NOMO-1 (cell line): ENCODE data around the gene ASPN.

Experiments used
- DNase-seq, 2 experiments: peaks; one replicate each; lab custom pipeline; 2025; ENCODE audit not compliant: unreplicated experiment in 2 of 2; lab: John Stamatoyannopoulos, UW

ASPN gene

DNA sequence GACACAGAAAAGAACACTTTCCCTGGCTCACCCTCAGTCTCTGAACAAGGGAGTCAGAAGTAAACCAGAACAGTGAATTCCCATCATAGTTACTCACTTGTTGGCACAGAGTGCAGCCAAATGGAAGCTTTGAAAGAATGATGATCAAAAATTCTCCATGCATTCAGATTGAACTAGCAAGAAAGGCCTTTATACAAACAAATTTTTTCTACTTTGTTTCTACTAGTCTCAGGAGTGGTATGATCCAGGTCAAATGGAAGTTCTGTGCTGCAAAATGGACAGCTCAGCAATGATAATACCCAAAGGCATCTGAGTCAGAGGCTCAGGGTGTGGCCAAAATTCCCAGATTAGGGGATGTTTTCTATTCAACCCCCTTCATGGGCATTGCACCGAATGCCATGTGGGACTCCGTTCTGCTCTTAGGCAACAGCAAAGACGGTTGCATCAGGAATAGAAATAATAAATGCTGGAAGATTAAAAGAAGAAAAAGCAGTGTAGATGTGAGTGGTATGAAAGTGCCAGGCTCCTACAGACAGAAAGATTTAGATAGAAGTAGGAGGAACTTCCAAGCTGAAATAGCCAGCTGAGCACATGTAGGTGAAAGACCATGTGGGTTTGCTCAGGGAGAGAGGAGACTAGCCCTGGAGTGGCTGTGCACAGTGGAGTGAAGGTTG lies 24.0 kb upstream of the ASPN start:
- no peak for DNase-seq

DNA sequence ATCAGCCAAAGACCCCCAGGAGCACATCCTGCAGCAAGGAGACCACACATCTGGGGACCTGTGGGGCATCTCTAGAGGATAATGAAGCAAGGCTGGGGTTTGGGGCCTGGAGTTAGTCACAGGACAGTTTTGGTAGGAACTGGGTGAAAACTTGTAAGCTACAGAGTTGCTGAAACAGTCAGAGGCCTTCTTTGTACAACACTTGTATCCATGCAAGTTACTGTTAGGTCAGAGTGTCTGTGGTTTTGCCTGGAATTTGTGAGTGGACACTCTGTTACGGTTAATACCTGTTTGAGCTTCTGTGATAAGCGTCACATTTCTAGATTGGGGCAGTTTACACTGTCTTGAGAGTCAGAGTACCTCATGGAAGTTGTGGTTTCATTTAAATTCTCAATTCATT lies 22.6 kb upstream of the ASPN start:
- DNase-seq: no peak

DNA sequence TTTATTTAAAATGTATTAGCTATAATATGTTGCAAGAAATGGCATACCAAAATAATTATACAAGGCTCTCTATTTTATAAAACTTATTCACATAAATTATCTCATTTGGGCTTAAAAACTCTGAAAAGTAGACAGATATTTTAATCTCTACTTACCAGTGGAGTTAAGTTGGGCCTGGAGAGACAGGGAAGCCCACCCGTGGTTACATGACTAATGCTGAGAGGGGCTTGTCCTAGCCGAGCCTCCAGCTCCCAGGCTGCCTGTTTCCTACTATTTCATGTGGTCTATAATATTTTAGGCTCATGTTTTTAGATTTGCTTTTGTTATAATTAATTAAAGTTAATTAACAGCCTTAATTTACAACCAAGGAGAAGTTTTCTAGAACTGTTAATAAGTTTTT lies 20.9 kb upstream of the ASPN start:
- no peak for DNase-seq

DNA sequence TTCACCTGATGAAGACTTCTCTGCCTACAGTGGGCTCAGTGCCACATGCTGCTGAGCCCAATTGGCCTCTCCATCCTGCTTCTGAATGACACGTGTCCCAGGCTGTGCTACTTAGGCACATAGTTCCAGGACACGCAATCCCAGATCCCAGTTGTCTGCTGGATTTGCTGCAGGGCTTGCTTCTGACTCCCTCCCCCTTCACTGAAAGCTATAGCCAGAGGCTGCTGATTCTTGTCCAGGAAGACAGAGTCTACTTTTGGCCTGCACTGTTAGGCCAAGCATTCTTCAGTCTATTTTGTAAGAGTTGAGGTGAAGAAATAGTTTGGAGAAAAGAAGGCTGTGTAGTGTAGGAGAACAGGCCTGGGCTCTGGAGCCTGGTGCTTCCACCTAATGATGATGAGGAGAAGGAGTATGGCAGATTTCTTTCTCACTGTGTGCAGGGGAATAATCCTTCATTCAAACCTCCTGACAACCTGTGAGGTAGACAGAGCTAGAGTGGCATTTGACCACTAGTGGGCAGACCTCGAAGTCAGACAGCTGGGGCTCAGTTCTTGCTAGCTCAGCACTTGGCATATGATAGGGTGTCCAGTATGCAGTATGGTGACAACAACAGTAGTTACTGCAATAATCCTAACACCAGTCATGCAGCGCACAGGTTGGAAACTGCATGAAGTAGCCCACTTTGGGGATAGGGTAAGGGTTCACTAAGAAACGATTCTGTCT lies 19.5 kb upstream of the ASPN start:
- no peak for DNase-seq

DNA sequence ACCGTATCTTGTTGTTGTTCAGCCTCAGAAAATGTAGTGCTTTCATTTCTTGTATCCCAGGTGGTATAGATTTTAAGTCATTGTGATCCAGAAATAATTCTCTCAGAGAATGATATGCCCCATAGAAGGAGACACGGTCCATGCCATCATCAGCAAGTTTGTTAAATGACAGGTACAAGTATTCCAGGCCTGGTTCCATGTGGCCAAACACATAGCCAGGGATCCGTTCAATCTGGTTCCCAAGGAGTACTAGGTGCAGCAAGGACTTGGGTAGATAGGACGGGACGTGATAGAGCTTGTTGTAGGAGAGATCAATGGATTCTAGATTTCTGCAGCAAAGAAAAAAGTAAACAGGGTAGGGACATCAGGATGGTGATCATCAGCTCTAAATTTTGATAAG lies 18.4 kb upstream of the ASPN start:
- no peak for DNase-seq

DNA sequence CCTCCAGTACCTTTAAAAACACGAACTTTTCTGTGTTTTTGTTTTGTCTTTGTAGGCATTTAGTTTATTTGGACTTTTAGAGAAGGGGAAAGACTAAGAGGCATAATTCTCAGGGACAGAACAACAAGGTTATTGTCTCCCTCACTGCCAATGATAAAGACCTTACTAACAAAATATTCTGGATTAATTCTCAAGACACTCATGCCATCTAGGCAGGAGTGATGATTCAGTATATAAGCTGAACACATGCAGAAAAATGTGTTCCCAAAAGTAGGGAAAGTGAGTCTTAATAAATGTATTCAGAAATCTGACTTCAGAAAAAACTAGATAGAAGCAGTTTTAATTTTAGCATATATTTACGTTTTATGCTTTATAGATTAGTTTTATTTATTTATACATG lies 17.4 kb upstream of the ASPN start:
- DNase-seq: no peak

DNA sequence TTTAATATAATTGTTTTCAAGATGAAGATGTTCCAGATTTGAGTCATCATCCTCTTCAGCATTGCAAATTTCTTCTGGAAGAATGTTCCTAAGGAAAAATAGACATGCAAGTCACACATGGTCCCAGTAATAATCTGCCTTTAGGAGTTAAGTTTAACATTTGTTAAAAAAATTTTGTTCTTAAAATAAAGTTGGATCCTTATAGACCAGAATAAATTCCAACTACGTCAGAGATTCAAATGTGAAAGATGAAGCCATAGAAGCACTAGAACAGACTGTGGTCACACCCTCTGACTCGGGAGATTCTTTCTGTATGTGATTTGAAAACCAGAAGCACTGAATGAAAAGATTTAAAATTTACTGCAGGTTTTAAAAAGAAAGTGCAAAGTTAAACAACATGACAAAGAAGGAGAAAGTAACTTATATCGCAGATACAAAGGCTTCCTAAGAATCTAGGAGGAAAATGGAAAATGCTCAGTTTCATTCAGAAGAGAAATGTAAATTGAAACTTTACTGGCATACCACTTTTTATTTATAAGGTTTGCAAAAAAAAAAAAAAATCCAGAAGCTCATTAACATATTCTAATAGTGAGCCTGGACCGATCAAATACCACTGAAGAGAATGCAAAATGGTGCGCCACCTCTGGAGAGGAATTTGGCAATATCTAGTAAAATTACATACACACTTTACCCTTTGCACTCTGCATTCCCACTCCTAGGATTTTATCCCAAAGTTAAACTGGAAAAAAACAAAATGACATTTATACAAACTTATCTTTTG lies 14.3 kb upstream of the ASPN start:
- no peak for DNase-seq

DNA sequence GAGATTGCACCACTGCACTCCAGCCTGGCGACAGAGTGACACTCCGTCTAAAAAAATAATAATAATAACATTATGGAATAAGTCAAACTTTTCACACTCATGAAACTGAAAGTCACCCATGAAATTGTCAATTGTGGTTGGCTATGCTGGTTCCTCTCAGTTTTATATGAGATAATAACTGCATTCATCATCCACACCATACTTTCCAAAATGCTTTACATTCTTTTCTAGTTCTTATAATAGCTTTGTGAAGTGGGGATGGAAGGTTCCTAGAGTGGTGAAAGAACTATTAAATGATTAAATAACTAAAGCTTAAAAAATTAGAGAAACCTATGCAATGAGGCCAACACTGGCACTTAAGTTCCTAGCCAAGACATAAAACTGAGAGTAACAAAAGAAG lies 12.6 kb upstream of the ASPN start:
- DNase-seq: no peak

DNA sequence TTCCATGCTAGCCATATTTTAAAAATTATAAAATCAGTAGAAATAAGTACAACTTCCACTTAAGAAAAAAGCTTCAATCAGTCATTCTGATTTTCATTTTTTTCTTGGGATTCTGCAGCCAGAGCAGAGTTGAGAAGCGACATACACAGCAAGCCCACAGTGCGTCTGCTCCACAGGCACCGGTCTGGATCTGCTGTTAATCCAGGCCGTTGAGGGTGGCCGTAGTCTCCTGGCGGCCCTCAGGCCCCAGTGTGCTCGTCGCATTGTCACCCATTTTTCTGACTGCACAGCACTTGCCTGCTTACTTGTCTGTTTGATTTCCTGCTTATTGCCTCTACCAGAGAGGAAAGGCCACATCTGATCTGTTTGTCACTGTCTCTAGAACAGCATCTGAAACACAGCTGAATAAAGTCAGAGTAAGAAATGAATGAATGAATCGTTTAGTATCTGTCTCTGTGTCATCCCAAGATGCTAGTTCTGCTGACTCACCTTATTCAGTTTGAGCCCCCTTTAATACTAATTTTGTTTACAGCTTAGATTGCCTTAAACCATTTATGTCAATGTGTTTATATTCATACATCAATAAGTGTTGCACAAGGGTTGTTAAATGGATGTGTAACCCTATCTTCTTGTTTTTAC lies 11.6 kb upstream of the ASPN start:
- no peak for DNase-seq

DNA sequence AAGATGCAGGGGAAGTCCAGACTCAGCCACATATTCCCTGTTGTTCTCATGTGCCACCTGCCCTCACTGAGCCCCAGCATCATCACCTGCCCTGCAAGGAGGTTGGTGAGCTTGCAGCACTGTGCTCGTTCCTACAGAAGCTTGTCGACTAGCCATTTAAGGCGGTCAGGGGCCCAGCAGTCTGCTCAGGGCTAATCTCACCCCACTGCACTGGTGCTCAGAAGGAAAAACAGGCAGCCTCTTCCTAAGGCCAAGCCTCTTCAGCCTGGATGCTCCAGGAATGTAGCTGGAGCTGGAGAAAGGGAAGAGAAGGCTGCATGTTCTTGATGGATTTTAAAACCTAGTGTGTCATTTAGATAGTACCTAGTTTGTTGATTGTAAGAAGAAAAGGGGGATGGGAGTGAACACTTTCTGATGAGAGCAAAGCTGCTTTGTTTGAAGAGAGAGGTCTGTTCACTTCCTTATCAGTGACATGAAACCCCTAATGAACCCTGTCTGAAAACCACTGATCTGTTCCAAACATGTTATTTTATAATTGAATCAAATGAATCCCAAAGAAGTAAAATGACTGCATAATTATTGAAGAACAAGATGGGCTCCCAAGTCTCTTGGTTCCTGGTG lies 10.6 kb upstream of the ASPN start:
- no peak for DNase-seq

DNA sequence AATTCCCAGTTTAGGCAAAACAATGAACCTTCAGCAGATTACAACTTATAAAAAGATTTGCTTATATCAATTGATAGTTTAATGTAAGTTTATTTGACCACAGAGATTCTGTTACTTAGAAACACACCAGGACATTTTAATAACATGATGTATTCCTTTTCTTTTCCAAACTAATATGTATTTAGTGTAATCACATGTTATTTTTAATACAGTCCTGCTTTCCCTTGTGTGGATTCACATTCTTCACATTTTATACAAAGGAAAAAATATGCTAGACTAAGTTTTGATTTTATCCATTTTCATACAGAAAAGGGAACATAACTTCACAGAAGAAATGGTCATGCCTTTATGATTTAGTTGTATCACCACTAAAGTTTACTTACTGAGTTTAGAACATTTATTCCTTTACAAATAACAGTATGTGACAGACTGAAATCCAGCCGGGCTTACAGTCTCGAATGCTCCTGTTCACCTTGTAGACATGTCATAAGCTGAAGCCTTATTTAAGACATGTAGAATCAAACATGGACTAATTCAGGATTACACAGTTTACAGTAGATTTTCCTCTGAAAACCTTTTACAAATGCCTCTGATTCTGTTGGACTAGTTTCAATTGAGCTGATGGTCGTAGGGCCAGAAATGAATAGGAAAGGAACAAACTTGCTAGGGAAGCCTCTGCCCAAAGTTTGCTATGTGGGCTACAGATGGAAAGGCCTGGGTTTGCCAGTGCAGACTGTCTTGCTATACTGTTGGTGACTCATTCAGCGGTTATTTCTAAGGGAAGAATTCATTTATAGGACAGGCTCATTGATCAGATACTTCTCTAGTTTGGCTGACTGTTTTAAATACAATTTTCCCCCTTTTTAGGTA lies 6.6 kb upstream of the ASPN start:
- peak in 1 of 2 experiments; percentile 8 for DNase-seq

DNA sequence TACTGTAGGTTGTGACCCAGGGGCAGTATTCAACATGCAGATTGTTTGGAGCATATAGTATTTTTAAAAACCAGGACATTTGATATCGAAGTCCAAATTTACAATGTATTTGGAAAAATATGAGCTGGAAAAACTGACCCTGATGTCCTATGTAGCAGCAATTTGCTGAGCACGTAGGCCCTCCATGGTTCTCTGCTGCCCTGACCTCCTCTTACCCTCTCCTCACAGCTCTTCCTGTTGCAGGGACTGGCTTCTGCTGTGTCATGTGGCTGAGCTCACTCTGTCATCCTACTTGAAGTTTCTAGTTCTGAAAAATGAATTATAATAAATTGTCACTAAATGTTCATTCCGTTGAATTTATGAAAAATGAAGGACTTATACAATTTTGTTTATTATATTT lies 4.1 kb upstream of the ASPN start:
- no peak for DNase-seq

DNA sequence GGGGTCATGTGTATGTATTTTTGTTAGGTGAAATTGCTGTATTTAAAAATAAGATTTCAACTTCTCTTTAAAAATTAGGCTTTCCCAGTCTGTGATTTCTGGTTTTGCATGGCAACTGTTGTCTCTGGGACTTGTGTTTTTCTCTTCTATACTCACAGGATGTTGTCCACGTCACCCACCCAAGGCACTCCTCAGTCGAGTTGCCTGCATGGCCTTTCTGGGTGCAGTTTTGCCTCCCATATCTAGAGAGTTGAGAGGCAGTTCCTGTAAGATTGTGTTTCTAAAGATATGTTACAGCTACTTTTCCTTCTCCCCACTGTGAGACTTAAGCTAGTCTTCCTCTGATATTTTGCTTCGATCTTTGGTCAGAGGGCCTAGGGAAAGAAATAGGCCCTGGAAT lies 2.3 kb upstream of the ASPN start:
- no peak for DNase-seq

DNA sequence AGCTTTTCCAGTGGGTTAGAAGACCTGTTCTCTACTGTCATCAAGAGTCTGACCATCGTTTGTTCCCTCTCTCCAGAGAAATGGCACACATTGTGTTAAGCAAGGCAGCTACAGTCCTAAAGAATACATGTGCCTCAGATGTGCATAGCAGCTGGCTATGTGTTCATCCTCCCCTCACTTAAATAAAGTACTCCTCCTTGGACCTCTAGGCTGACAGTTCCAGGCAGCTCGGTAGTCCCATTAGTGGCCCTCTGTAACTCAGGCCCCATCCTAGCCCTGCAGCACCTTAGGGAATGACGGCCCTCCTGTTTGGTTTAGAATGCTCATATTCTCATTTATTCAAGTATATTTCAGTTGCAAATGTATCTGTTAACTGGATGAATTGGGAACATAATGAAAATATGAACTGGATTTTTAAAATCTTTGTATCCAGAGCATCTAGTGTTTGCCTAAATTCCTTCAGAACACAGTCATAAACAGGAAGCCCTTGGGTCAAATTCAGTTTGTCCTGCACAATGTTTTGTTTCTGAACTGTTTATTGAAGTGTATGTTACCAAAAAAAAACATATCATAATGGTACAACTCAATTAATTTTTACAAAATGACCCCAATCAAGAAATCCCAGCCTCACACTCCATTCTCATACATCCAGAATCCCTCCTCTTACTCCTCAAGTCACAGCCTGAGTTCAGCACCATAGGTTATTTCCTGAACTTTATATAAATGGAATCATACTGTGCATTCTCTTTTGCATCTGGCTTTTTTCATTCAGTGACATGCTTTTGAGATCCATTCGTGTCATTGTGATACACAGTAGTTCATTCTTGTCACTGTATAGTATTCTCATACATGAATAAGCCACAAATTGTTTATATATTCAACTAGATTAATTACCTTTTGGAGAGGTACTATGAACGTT lies 1.6 kb upstream of the ASPN start:
- DNase-seq: no peak

DNA sequence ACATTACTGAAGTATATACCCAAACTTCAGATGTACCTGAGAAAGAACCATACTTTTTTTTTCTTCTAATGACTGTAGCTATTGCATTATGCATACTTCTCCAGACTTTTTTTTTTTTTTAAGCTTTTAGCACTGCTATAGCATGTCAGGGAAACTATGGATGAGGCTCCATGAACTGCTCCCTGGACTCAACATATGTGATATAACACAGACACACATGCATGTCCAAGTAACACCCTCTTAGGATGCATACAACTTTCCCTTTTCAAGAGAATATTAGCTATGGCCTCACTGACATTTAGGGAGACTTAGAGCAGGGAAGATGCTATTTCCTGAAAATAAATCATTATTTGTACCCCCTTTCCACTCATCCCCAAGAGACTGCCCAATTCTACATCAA lies 499 bp upstream of the ASPN start:
- no peak for DNase-seq

DNA sequence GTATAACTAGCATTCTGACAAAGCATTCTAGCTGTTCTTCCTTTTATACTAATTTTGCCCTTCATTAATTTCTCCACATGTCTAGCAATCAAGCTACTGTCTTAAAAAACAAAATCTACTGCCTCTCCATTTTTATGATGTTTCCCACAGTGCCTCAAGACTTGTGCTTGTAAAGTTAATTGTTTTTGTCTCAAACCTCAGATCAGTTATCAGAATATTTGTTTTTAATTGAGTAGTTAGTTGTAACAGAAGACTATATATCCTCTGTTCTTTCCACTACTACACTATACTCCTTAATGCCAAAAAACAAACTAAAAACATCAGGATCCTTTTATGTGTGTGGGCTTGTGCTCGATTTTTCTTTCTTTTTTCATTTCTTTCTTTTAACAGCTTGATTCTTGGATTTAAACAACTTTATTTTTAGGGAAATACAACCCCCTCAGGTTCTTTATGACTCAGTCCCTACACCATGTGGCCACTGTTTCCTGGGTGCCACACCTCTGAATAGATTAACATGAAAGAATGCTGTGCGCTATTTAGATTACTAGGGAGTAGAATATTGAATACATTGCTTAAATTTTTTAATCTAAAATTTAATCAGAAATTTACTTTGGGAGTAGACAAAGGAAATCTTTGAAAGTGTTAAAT lies 1.2 kb downstream of the ASPN start:
- no peak for DNase-seq

DNA sequence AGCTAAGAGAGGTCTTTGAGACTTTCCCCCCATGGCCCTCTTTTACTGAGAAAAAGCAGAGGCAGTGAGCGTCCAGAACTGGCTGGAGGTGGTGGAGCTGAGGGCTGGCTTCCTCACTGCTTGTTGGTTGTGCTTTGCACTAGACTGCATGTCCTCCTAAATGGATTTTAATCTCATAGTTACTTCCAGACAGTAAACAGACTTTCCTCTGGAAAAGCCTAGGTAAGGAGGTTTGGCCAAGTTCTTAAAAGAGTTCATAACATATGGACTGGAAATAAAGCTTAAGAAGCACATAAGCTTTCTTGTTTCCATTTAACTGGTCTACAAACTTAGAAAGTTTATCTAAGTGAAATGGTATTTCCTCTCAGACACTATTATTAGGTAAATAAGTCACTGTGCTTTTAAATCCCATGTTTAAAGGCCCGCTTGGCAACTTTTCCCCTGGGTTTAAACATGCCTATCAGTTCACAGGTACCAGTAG lies 2.0 kb downstream of the ASPN start:
- DNase-seq: no peak

DNA sequence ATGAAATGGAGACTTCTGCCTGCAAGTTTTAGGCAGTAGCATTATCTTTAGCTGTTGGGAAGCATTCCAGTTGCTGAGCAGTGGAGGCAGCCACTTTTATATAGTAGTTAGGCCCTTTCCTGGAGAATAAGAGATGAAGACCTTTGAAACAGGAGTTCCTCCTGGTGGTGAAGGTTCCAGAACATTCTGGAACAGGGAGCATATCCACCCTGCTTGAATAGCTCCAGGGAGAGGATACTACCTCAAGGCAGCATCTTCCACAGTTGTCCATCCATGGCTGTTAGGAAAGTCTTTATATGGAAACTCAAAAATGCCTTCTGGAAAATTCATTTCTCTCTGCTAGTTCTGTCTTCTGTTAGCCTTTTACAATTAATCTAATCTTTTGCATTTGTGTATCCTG lies 3.0 kb downstream of the ASPN start:
- DNase-seq: no peak
